Mucosa of stomach (tissue), 1 donor: ENCODE measurements around the gene MMP27.
"Not testable (repeated sequence)": the region's sequence is repeated elsewhere in the genome, so short reads cannot be mapped to it uniquely, and the experiment has no call there.

Experiments
- H3K27me3 ChIP-seq: one replicate; pipeline ENCODE4 v1.7.0; 2013; ENCODE audit warnings: mild to moderate bottlenecking, low read length; ENCODE audit not compliant: control insufficient read depth, insufficient read depth
- H3K36me3 ChIP-seq: one replicate; pipeline ENCODE4 v1.7.0; 2013; ENCODE audit warnings: low read length; ENCODE audit not compliant: control insufficient read depth, insufficient read depth
- H3K4me1 ChIP-seq: one replicate; pipeline ENCODE4 v1.7.0; 2013; ENCODE audit warnings: mild to moderate bottlenecking, low read length; ENCODE audit not compliant: control insufficient read depth, insufficient read depth
- H3K4me3 ChIP-seq: one replicate; pipeline ENCODE4 v1.7.0; 2013; ENCODE audit warnings: low read length
- H3K9ac ChIP-seq: one replicate; pipeline ENCODE4 v1.7.0; 2013; ENCODE audit warnings: mild to moderate bottlenecking, low read length, moderate library complexity
- H3K9me3 ChIP-seq: one replicate; pipeline ENCODE4 v1.7.0; 2013; ENCODE audit warnings: mild to moderate bottlenecking, low read length, moderate library complexity; ENCODE audit not compliant: control insufficient read depth
- donor health status: Pancreatic carcinoma.

MMP27 gene

GRCh38 chr11:102705626-102706025 lies at the start of gene MMP27:
Gene MMP27, minus strand, starts transcription at chr11:102705769. Its CDS starts 55 bp downstream, at chr11:102705714.
- H3K9me3 ChIP-seq: no peaks in the 10 kb centered on the region
- H3K27me3 ChIP-seq: no peaks in the 10 kb centered on the region
- no peaks in the 10 kb centered on the region for H3K4me1 ChIP-seq
- H3K4me3 ChIP-seq: no peak within 1 kb of the TSS
- H3K36me3 ChIP-seq: no peaks in the 10 kb centered on the region
- no peak within 1 kb of the TSS for H3K9ac ChIP-seq

- no peaks in the 10 kb centered on the region for H3K9me3 ChIP-seq
- no peak overlapping the region for H3K4me3 ChIP-seq
- H3K4me1 ChIP-seq: peaks cover 5% of the 10 kb centered on the region
- H3K27me3 ChIP-seq: no peaks in the 10 kb centered on the region
- H3K36me3 ChIP-seq: no peaks in the 10 kb centered on the region
- H3K9ac ChIP-seq: no peak overlapping the region
Observed at GRCh38 chr11:102753267-102753666, 47.7 kb upstream of the MMP27 start.

GRCh38 chr11:102751673-102752072 lies 46.1 kb upstream of the MMP27 start:
- Histone ChIP-seq H3K4me3 (no peak overlapping the region), H3K9ac (no peak overlapping the region), H3K9me3 (no peaks in the 10 kb centered on the region), H3K27me3 (no peaks in the 10 kb centered on the region), H3K36me3 (no peaks in the 10 kb centered on the region), H3K4me1 (no peaks in the 10 kb centered on the region)

GRCh38 chr11:102749101-102749722 lies 43.6 kb upstream of the MMP27 start:
- Histone ChIP-seq H3K36me3 (no peaks in the 10 kb centered on the region), H3K9ac (no peak overlapping the region), H3K9me3 (no peaks in the 10 kb centered on the region), H3K27me3 (no peaks in the 10 kb centered on the region), H3K4me3 (no peak overlapping the region), H3K4me1 (no peaks in the 10 kb centered on the region)

GRCh38 chr11:102746746-102747578 lies 41.4 kb upstream of the MMP27 start:
- H3K4me3 ChIP-seq, H3K27me3 ChIP-seq, H3K9ac ChIP-seq, H3K9me3 ChIP-seq, H3K36me3 ChIP-seq, H3K4me1 ChIP-seq: not testable (repeated sequence)

- Histone ChIP-seq H3K4me1 (no peaks in the 10 kb centered on the region), H3K4me3 (no peak overlapping the region), H3K27me3 (no peaks in the 10 kb centered on the region), H3K9me3 (no peaks in the 10 kb centered on the region), H3K36me3 (no peaks in the 10 kb centered on the region), H3K9ac (no peak overlapping the region)
Observed at GRCh38 chr11:102734650-102735049, 29.1 kb upstream of the MMP27 start.

- no peaks in the 10 kb centered on the region for H3K9me3 ChIP-seq
- H3K36me3 ChIP-seq: no peaks in the 10 kb centered on the region
- H3K4me3 ChIP-seq: no peak overlapping the region
- no peak overlapping the region for H3K9ac ChIP-seq
- no peaks in the 10 kb centered on the region for H3K27me3 ChIP-seq
- no peaks in the 10 kb centered on the region for H3K4me1 ChIP-seq
Observed at GRCh38 chr11:102733232-102733875, 27.8 kb upstream of the MMP27 start.

- not testable (repeated sequence) for H3K9ac ChIP-seq, H3K9me3 ChIP-seq, H3K36me3 ChIP-seq, H3K4me3 ChIP-seq, H3K27me3 ChIP-seq, H3K4me1 ChIP-seq
Observed at GRCh38 chr11:102730944-102731343, 25.4 kb upstream of the MMP27 start.

GRCh38 chr11:102729849-102730815 lies 24.6 kb upstream of the MMP27 start:
- Histone ChIP-seq H3K9ac (no peak overlapping the region), H3K4me3 (no peak overlapping the region), H3K9me3 (no peaks in the 10 kb centered on the region), H3K4me1 (no peaks in the 10 kb centered on the region), H3K36me3 (no peaks in the 10 kb centered on the region), H3K27me3 (no peaks in the 10 kb centered on the region)

GRCh38 chr11:102727890-102728289 lies 22.3 kb upstream of the MMP27 start:
- Histone ChIP-seq H3K27me3 (no peaks in the 10 kb centered on the region), H3K4me3 (no peak overlapping the region), H3K4me1 (no peaks in the 10 kb centered on the region), H3K36me3 (no peaks in the 10 kb centered on the region), H3K9ac (no peak overlapping the region), H3K9me3 (no peaks in the 10 kb centered on the region)

- Histone ChIP-seq H3K9me3 (no peaks in the 10 kb centered on the region), H3K36me3 (no peaks in the 10 kb centered on the region), H3K27me3 (no peaks in the 10 kb centered on the region), H3K9ac (no peak within 1 kb of the TSS), H3K4me3 (no peak within 1 kb of the TSS), H3K4me1 (no peaks in the 10 kb centered on the region)
Observed at GRCh38 chr11:102724904-102725500, 19.4 kb upstream of the MMP27 start, which contains the start of gene MMP8. Gene MMP8, minus strand, starts transcription at chr11:102724954. Its CDS starts 99 bp downstream, at chr11:102724855.
